PC-9 (cell line): Measurements from ENCODE around the gene GPR17. TPM values are rescaled to one million over a fixed set of nuclear protein-coding genes. Genes with fewer than 3 reads are reported as not detected.

Experiments used
- BruUV-seq: library from RNA; stranded (reverse); fragments of 400-500 nt; replicated peaks from 2 replicates; lab custom pipeline; 2021; lab: Mats Ljungman, UMichigan
- CTCF ChIA-PET: fragments of 300-600 bp; sonication (Branson Sonifier 250); formaldehyde crosslinking; loops from one replicate; lab custom pipeline; 2022; ENCODE audit warnings: antibody characterized with exemption; lab: Charles Lee
- POLR2A ChIA-PET: fragments of 300-600 bp; sonication (Branson Sonifier 250); formaldehyde crosslinking; loops from one replicate; lab custom pipeline; 2022; ENCODE audit warnings: antibody characterized with exemption; ENCODE audit not compliant: unreplicated experiment; lab: Charles Lee
- DNase-seq, 2 experiments: peaks; one replicate each; pipeline versions ENCODE4 v3.0.0 to v3.0.0-alpha.2; 2015 to 2022; ENCODE audit warnings: mixed read lengths in 1 of 2
- H2AFZ ChIP-seq: fragments of 200-600 bp; sonication (generic); 2 replicates; pipeline ENCODE4 v1.8.1; 2017; ENCODE audit warnings: antibody characterized with exemption
- H3F3A ChIP-seq: fragments of 200-600 bp; sonication (generic); 2 replicates; pipeline ENCODE4 v1.8.1; 2017; ENCODE audit warnings: antibody characterized with exemption, mild to moderate bottlenecking, low read depth; ENCODE audit not compliant: insufficient read depth
- H3K27ac ChIP-seq: fragments of 200-600 bp; sonication (generic); 2 replicates; pipeline ENCODE4 v1.6.1; 2016; ENCODE audit warnings: mixed run types
- H3K27me3 ChIP-seq: fragments of 200-600 bp; sonication (generic); 2 replicates; pipeline ENCODE4 v1.6.1; 2016; ENCODE audit warnings: low read depth, mixed run types; ENCODE audit not compliant: insufficient read depth
- H3K36me3 ChIP-seq: fragments of 200-600 bp; sonication (generic); 2 replicates; pipeline ENCODE4 v1.6.1; 2016; ENCODE audit warnings: low read depth, mixed run types
- H3K4me1 ChIP-seq: fragments of 200-600 bp; sonication (generic); replicated peaks from 2 replicates; pipeline ENCODE4 v1.6.1; 2016; ENCODE audit warnings: mixed run types; ENCODE audit not compliant: insufficient read depth
- H3K4me2 ChIP-seq: fragments of 200-600 bp; sonication (generic); 2 replicates; pipeline ENCODE4 v1.6.1; 2017; ENCODE audit warnings: mixed run types
- H3K4me3 ChIP-seq: fragments of 200-600 bp; sonication (generic); 2 replicates; pipeline ENCODE4 v1.6.1; 2016; ENCODE audit warnings: mixed run types
- H3K79me2 ChIP-seq: fragments of 200-600 bp; sonication (generic); 2 replicates; pipeline ENCODE4 v1.6.1; 2017; ENCODE audit warnings: low read depth, mixed run types
- H3K9me2 ChIP-seq: fragments of 200-600 bp; sonication (generic); 2 replicates; pipeline ENCODE4 v1.8.1; 2017; ENCODE audit warnings: mild to moderate bottlenecking; ENCODE audit not compliant: insufficient read depth
- H3K9me3 ChIP-seq: fragments of 200-600 bp; sonication (generic); 2 replicates; pipeline ENCODE4 v1.8.1; 2016; ENCODE audit warnings: low read depth; ENCODE audit not compliant: insufficient read depth
- H4K20me1 ChIP-seq: fragments of 200-600 bp; sonication (generic); 2 replicates; pipeline ENCODE4 v1.8.1; 2017; ENCODE audit not compliant: insufficient read depth
- CTCF ChIP-seq: fragments of 200-600 bp; sonication (generic); conservative IDR thresholded peaks from 2 replicates; pipeline ENCODE4 v1.6.1; 2017; ENCODE audit warnings: mixed run types, antibody characterized with exemption, mild to moderate bottlenecking, moderate library complexity
- EZH2 ChIP-seq: fragments of 200-600 bp; sonication (generic); IDR thresholded peaks from 2 replicates; pipeline ENCODE4 v1.8.0; 2017; ENCODE audit warnings: antibody characterized with exemption, low read depth
- intact Hi-C: fragments of 100-400 bp; cut with micrococcal nuclease; formaldehyde crosslinking; loops from one replicate; pipeline ENCODE4 v1.10.0; 2022; ENCODE audit not compliant: unreplicated experiment
- total RNA-seq: library from RNA; stranded (reverse); gene quantifications from 2 replicates; pipeline ENCODE4 v1.2.3, GENCODE V29; 2021

The GPR17 gene
- total RNA-seq, 1 experiment from 2014 or later: not detected

GRCh38 chr2:127632592-127633489 is 13.1 kb upstream of the GPR17 start:
- ChIA-PET POLR2A (no interaction called here), CTCF (no interaction called here)
- no peak for TF ChIP-seq CTCF
- no peak for TF ChIP-seq EZH2
- DNase-seq: no peak
- Histone ChIP-seq H3K27me3 (no peaks in the 10 kb centered on the region), H3K9me3 (no peaks in the 10 kb centered on the region), H3F3A (peaks cover 5% of the 10 kb centered on the region; the same call in 1 of the 2 replicates), H3K79me2 (no peaks in the 10 kb centered on the region), H2AFZ (no peak overlapping the region), H3K27ac (no peak overlapping the region), H3K9me2 (no peaks in the 10 kb centered on the region), H4K20me1 (no peaks in the 10 kb centered on the region), H3K4me2 (no peak overlapping the region), H3K4me1 (peaks cover 21% of the 10 kb centered on the region), H3K4me3 (no peak overlapping the region), H3K36me3 (no peaks in the 10 kb centered on the region)
- intact Hi-C loops: no loop called here
- BruUV-seq: no TSS peak

GRCh38 chr2:127633556-127634065 is 12.3 kb upstream of the GPR17 start:
- BruUV-seq: no TSS peak
- no peak for TF ChIP-seq EZH2
- no peak for TF ChIP-seq CTCF
- POLR2A ChIA-PET: no interaction called here

GRCh38 chr2:127634066-127634617 is 11.8 kb upstream of the GPR17 start:
- POLR2A ChIA-PET: no interaction called here
- intact Hi-C loops: no loop called here
- BruUV-seq: no TSS peak
- Histone ChIP-seq H4K20me1 (no peaks in the 10 kb centered on the region), H3K36me3 (no peaks in the 10 kb centered on the region), H3K9me3 (no peaks in the 10 kb centered on the region), H3K4me3 (no peak overlapping the region), H3K27ac (no peak overlapping the region), H3K4me2 (no peak overlapping the region), H3K27me3 (no peaks in the 10 kb centered on the region), H2AFZ (no peak overlapping the region), H3K4me1 (peaks cover 33% of the 10 kb centered on the region), H3F3A (peaks cover 11% of the 10 kb centered on the region; the same call in 1 of the 2 replicates), H3K79me2 (no peaks in the 10 kb centered on the region), H3K9me2 (no peaks in the 10 kb centered on the region)
- CTCF ChIA-PET: no interaction called here
- DNase-seq: no peak
- TF ChIP-seq EZH2: no peak
- no peak for TF ChIP-seq CTCF

More at GRCh38 chr2:127633556-127634065, 12.3 kb upstream of the GPR17 start:
- no peak overlapping the region for H3K4me2 ChIP-seq
- H2AFZ ChIP-seq: no peak overlapping the region
- H4K20me1 ChIP-seq: no peaks in the 10 kb centered on the region
- peaks cover 11% of the 10 kb centered on the region; the same call in 1 of the 2 replicates for H3F3A ChIP-seq
- H3K9me3 ChIP-seq: no peaks in the 10 kb centered on the region
- H3K36me3 ChIP-seq: no peaks in the 10 kb centered on the region
- DNase-seq: no peak
- CTCF ChIA-PET: no interaction called here
- no peak overlapping the region for H3K27ac ChIP-seq
- H3K79me2 ChIP-seq: no peaks in the 10 kb centered on the region
- intact Hi-C loops: no loop called here
- H3K27me3 ChIP-seq: no peaks in the 10 kb centered on the region
- H3K9me2 ChIP-seq: no peaks in the 10 kb centered on the region
- peaks cover 29% of the 10 kb centered on the region for H3K4me1 ChIP-seq
- H3K4me3 ChIP-seq: no peak overlapping the region
